ENCODE data around the gene GPRIN2. TPM values are rescaled to one million over a fixed set of nuclear protein-coding genes. Genes with fewer than 3 reads are reported as not detected.

GPRIN2 gene
- total and polyA plus RNA-seq, 2 of the 8 experiments (the other 6 are each of a cell fraction or from before 2014, with no cell fraction given): 14.3 to 18.6 TPM

GRCh38 chr10:46523119-46523961 lies 33.1 kb downstream of the GPRIN2 start:
- H3K56ac ChIP-seq (replicated peaks; ENCODE audit: insufficient read length, low read depth, low read length): no peak overlapping the region
- no peak overlapping the region for H3K4ac ChIP-seq (replicated peaks; ENCODE audit: insufficient read length, low read depth, low read length)
- peak overlapping the region; percentile 48; the same call in 1 of the 2 replicates for H2BK20ac ChIP-seq (ENCODE audit: low read length)
- H3K27ac ChIP-seq (ENCODE audit: low read depth, low read length): no peak overlapping the region
- 0 out of 7 replicates have a peak, but pooled peaks cover 0 to 3% (median 0%) of the 10 kb centered on the region in 4 experiments for H3K27me3 ChIP-seq (replicated peaks in 1 of 4; ENCODE audit: control insufficient read depth in 3 of 4, extremely low read depth in 1 of 4, insufficient read depth in 3 of 4, low read length in 3 of 4)
- H2BK120ac ChIP-seq (replicated peaks; ENCODE audit: low read depth, low read length): no peak overlapping the region
- no peak overlapping the region; the same call in 1 of the 2 replicates for H2BK5ac ChIP-seq (ENCODE audit: low read depth, low read length)
- H3K9me3 ChIP-seq (ENCODE audit: insufficient read depth in 2 of 2, low read depth in 1 of 2, low read length in 1 of 2): no peaks in the 10 kb centered on the region
- H3K36me3 ChIP-seq (ENCODE audit: control insufficient read depth in 2 of 4, insufficient read depth in 4 of 4, low read length in 3 of 4): no peaks in the 10 kb centered on the region; a peak in 1 of 8 replicates
- H2BK12ac ChIP-seq (ENCODE audit: low read depth, low read length): no peak overlapping the region
- FAIRE-seq (no peak), DNase-seq (ENCODE audit: low read depth in 1 of 2, low spot score in 2 of 2) (no peak)
- no peak overlapping the region for H2BK15ac ChIP-seq (ENCODE audit: low read length)
- no peak overlapping the region for H3K4me3 ChIP-seq (ENCODE audit: extremely low read depth in 1 of 4, insufficient read depth in 2 of 4, low read depth in 3 of 4, low read length in 4 of 4)
- WGBS, 2 experiments (ENCODE audit: extremely low coverage in 1 of 2, insufficient coverage in 1 of 2, insufficient read length in 1 of 2, insufficient replicate concordance in 2 of 2, low coverage in 1 of 2, low lambda C conversion rate in 2 of 2, missing lambda C conversion rate in 1 of 2): 80% methylated on average over 12 of the region's 12 CpGs; no CpG with 5 or more reads in 1 of the 2 experiments
- H3K23ac ChIP-seq (ENCODE audit: insufficient read length): no peak overlapping the region
- H3K9ac ChIP-seq (replicated peaks in 1 of 4; ENCODE audit: extremely low read depth in 1 of 4, low read depth in 3 of 4, low read length in 3 of 4): no peak overlapping the region
- ChIA-PET POLR2A (ENCODE audit: partially characterized antibody) (no interaction called here), CTCF (ENCODE audit: partially characterized antibody) (interaction anchor here (0.9 to 4.8 kb wide), 5 partner anchors 8 to 28 kb away, joined by 3 to 27 read pairs (median 5); no protein-coding TSS in a partner anchor)
- H3K79me2 ChIP-seq (ENCODE audit: control insufficient read depth in 1 of 2, insufficient read depth in 2 of 2, low read length in 2 of 2): peaks cover 0 to 6% of the 10 kb centered on the region in 2 experiments; a peak in 1 of 4 replicates
- H2AFZ ChIP-seq (ENCODE audit: low read length): peak overlapping the region; percentile 3; the same call in 1 of the 2 replicates
- no peak overlapping the region for H3K4me2 ChIP-seq (ENCODE audit: insufficient read depth in 1 of 2, low read depth in 2 of 2, low read length in 2 of 2)
- H2AK5ac ChIP-seq (ENCODE audit: low read depth, low read length): no peak overlapping the region
- 0 out of 2 replicates have a peak overlapping the region, but pooled peaks have one; percentile 20 for H3K18ac ChIP-seq (ENCODE audit: extremely low read depth, low read length)
- no peak overlapping the region for H4K5ac ChIP-seq (ENCODE audit: insufficient read length, low read depth, low read length)
- peaks cover 14% of the 10 kb centered on the region for H3K23me2 ChIP-seq (ENCODE audit: low read depth, low read length)
- H4K91ac ChIP-seq (replicated peaks; ENCODE audit: insufficient read length, low read length): no peak overlapping the region
- no peak overlapping the region for H3K14ac ChIP-seq (ENCODE audit: insufficient read length)
- H3K4me1 ChIP-seq (replicated peaks in 1 of 4; ENCODE audit: control insufficient read depth in 3 of 4, insufficient read depth in 4 of 4, low read length in 3 of 4): peaks cover 0 to 7% (median 0%) of the 10 kb centered on the region in 4 experiments; a peak in 1 of 7 replicates
- H4K20me1 ChIP-seq (replicated peaks in 1 of 2; ENCODE audit: control insufficient read depth in 1 of 2, insufficient read depth in 2 of 2, low read length in 2 of 2): peaks cover 0 to 14% of the 10 kb centered on the region in 2 experiments
- H4K8ac ChIP-seq (ENCODE audit: extremely low read depth, insufficient read depth, low read length): no peak overlapping the region
- no peaks in the 10 kb centered on the region for H3K79me1 ChIP-seq (ENCODE audit: low read depth, low read length)
- TF ChIP-seq TBP (IDR thresholded peaks at IDR 0.05; ENCODE audit: low read depth, low read length): no peak
- no peak for TF ChIP-seq SP2 (IDR thresholded peaks at IDR 0.05; ENCODE audit: low read length)
- TF ChIP-seq RAD21 (IDR thresholded peaks at IDR 0.05 in 1 of 2, conservative IDR thresholded peaks at IDR 0.05 in 1 of 2; ENCODE audit: low read depth in 2 of 2, low read length in 2 of 2): no peak
- no peak for TF ChIP-seq ZNF274 (IDR thresholded peaks at IDR 0.05; ENCODE audit: borderline replicate concordance, extremely low read depth, low read length)
- TF ChIP-seq TAF7 (optimal IDR thresholded peaks at IDR 0.05; ENCODE audit: borderline replicate concordance, low read depth, low read length): no peak
- TF ChIP-seq HDAC6 (IDR thresholded peaks at IDR 0.05; ENCODE audit: low read depth, low read length): no peak
- TF ChIP-seq JUN (IDR thresholded peaks at IDR 0.05; ENCODE audit: low read depth, low read length): no peak
